HepG2 (cell line): ENCODE data around the gene ABHD12. TPM values are rescaled to one million over a fixed set of nuclear protein-coding genes. Genes with fewer than 3 reads are reported as not detected.
A peak's percentile ranks its signal among the peaks of the same experiment; 100 is the strongest.

Source experiments
- ATAC-seq: fragments of 200-7000 bp; cut with Tn5 transposase; 3 replicates; pipeline ENCODE4 v1.9.1; 2020; ENCODE audit warnings: mild to moderate bottlenecking, moderate library complexity
- BruUV-seq: library from RNA; stranded (reverse); fragments of 400-500 nt; replicated peaks from 2 replicates; lab custom pipeline; 2021; lab: Mats Ljungman, UMichigan
- CTCF ChIA-PET: fragments of 300-600 bp; formaldehyde crosslinking; extraction: SDS; loops from one replicate; lab custom pipeline; 2021; ENCODE audit warnings: low total read pairs, inconsistent platforms, low intra/inter-chr PET ratio; lab: Yijun Ruan, JAX
- POLR2A ChIA-PET: fragments of 350-600 bp; sonication (Branson Sonifier 250); formaldehyde crosslinking; loops from one replicate; lab custom pipeline; 2020; ENCODE audit warnings: antibody characterized with exemption, inconsistent platforms; lab: Yijun Ruan, JAX
- DNase-seq: peaks from one replicate; pipeline ENCODE4 v3.0.0-alpha.2; 2015; ENCODE audit warnings: low spot score
- FAIRE-seq: peaks from 3 replicates; lab custom pipeline; 2011; peaks lifted over from hg19 to GRCh38; lab: Jason Lieb, UNC
- H2AFZ ChIP-seq: one replicate; pipeline ENCODE4 v1.6.1; 2011; ENCODE audit warnings: low read length, inconsistent platforms
- H3K27ac ChIP-seq: fragments of 300-600 bp; 3 replicates; pipeline ENCODE4 v1.8.0; 2011; ENCODE audit warnings: mixed run types, mild to moderate bottlenecking, mixed read lengths, low read length, inconsistent platforms; ENCODE audit not compliant: insufficient read depth; ENCODE audit errors: extremely low read length
- H3K27me3 ChIP-seq, 2 experiments: fragments of 200-600 bp in 1 of 2; 2 replicates in 1 of 2; 3 replicates in 1 of 2; pipeline versions ENCODE4 v1.6.0 to v1.8.0; 2011; ENCODE audit warnings: low read length in 2 of 2, mild to moderate bottlenecking in 2 of 2, moderate library complexity in 2 of 2, inconsistent platforms in 1 of 2; ENCODE audit not compliant: insufficient read depth in 2 of 2, control insufficient read depth in 1 of 2
- H3K36me3 ChIP-seq, 2 experiments: fragments of 200-600 bp in 1 of 2; replicated peaks in 1 of 2; 2 replicates in 1 of 2; 3 replicates in 1 of 2; pipeline versions ENCODE4 v1.5.1 to v1.8.0; 2011; ENCODE audit warnings: low read length in 2 of 2, inconsistent platforms in 1 of 2; ENCODE audit not compliant: insufficient read depth in 2 of 2, control insufficient read depth in 1 of 2
- H3K4me1 ChIP-seq: 2 replicates; pipeline ENCODE4 v1.5.1; 2012; ENCODE audit warnings: low read length, inconsistent platforms; ENCODE audit not compliant: insufficient read depth
- H3K4me2 ChIP-seq: 2 replicates; pipeline ENCODE4 v1.6.0; 2011; ENCODE audit warnings: low read depth, low read length, inconsistent platforms
- H3K4me3 ChIP-seq, 3 experiments: fragments of 200-600 bp in 1 of 3; sonication (generic), shearing (Covaris generic) in 1 of 3; replicated peaks in 1 of 3; 2 replicates each; pipeline ENCODE4 v1.5.1; 2011 to 2016; ENCODE audit warnings: low read length in 3 of 3, inconsistent platforms in 2 of 3, low read depth in 2 of 3, mild to moderate bottlenecking in 2 of 3, control low read depth in 1 of 3, mixed read lengths in 1 of 3; ENCODE audit not compliant: insufficient read depth in 1 of 3
- H3K79me2 ChIP-seq: one replicate; pipeline ENCODE4 v1.6.1; 2011; ENCODE audit warnings: low read length, inconsistent platforms; ENCODE audit not compliant: insufficient read depth
- H3K9ac ChIP-seq: 2 replicates; pipeline ENCODE4 v1.6.0; 2011; ENCODE audit warnings: mild to moderate bottlenecking, low read depth, low read length, inconsistent platforms; ENCODE audit not compliant: insufficient read depth
- H3K9me3 ChIP-seq: 2 replicates; pipeline ENCODE4 v1.5.1; 2012; ENCODE audit warnings: mild to moderate bottlenecking, low read length
- H4K20me1 ChIP-seq: 2 replicates; pipeline ENCODE4 v1.6.0; 2011; ENCODE audit warnings: inconsistent platforms, mild to moderate bottlenecking, low read length, moderate library complexity; ENCODE audit not compliant: insufficient read depth
- BCL6 ChIP-seq: IDR thresholded peaks from 2 replicates; pipeline ENCODE4 v1.6.1; 2016; ENCODE audit warnings: missing genetic modification reagents, missing compliant biosample characterization
- EEA1 ChIP-seq: sonication (generic); formaldehyde crosslinking; IDR thresholded peaks from 2 replicates; pipeline ENCODE4 v1.5.1; 2020; ENCODE audit warnings: mild to moderate bottlenecking, missing genetic modification reagents, borderline replicate concordance
- JUNB ChIP-seq: sonication (generic); formaldehyde crosslinking; IDR thresholded peaks from 2 replicates; pipeline ENCODE4 v1.8.0; 2022; ENCODE audit warnings: missing genetic modification reagents, mild to moderate bottlenecking, borderline replicate concordance
- NFKBIZ ChIP-seq: IDR thresholded peaks from 2 replicates; pipeline ENCODE4 v1.6.1; 2018; ENCODE audit warnings: missing genetic modification reagents, missing compliant biosample characterization
- SIX1 ChIP-seq: sonication (generic); formaldehyde crosslinking; IDR thresholded peaks from 2 replicates; pipeline ENCODE4 v1.4.0; 2020; ENCODE audit warnings: missing genetic modification reagents, borderline replicate concordance
- ZNF703 ChIP-seq: sonication (generic); formaldehyde crosslinking; IDR thresholded peaks from 2 replicates; pipeline ENCODE4 v1.5.1; 2020; ENCODE audit warnings: missing genetic modification reagents, mild to moderate bottlenecking, moderate library complexity, borderline replicate concordance
- ZNF746 ChIP-seq: sonication (generic); formaldehyde crosslinking; IDR thresholded peaks from 2 replicates; pipeline ENCODE4 v1.8.0; 2022; ENCODE audit warnings: mild to moderate bottlenecking, missing genetic modification reagents
- WGBS: methylation state at CpG from one replicate; pipeline ENCODE4 v1.1.6; 2017; ENCODE audit warnings: low lambda C conversion rate; 5-methylcytosine and 5-hydroxymethylcytosine counted together
- in situ Hi-C: cut with HindIII; loops from 2 replicates; pipeline ENCODE4 v1.10.0; 2017; ENCODE audit warnings: low pct_unique_long_range_greater_than_20kb; ENCODE audit not compliant: extremely low pct_ligation_motif_present
- intact Hi-C: fragments of 100-400 bp; cut with micrococcal nuclease; formaldehyde crosslinking; loops from one replicate; pipeline ENCODE4 v1.10.0; 2022; ENCODE audit not compliant: unreplicated experiment
- polyA plus RNA-seq, 8 experiments: library from polyadenylated mRNA; depleted of rRNA in 3 of 8; stranded (reverse) in 7 of 8; unstranded in 1 of 8; fragments of >200 nt; fragmentation: Illumina TruSeq in 4 of 8; extraction: Trizol in 4 of 8; gene quantifications; 2 replicates each; pipeline versions ENCODE4 v1.2.1 to v1.2.3, GENCODE V29; 2011 to 2016; ENCODE audit warnings: low read depth in 4 of 8, missing spikeins in 1 of 8, mixed read lengths in 1 of 8; ENCODE audit not compliant: insufficient read depth in 1 of 8
- total RNA-seq, 5 experiments: library from RNA; depleted of rRNA; stranded (reverse); fragments of >200 nt; fragmentation: Illumina TruSeq; extraction: Trizol; gene quantifications; 2 replicates each; pipeline ENCODE4 v1.2.3, GENCODE V29; 2016; ENCODE audit warnings: low read depth in 1 of 5

ABHD12 gene
- total and polyA plus RNA-seq, 2 of the 13 experiments (the other 11 are each of a cell fraction or from before 2014, with no cell fraction given) = 23.5 to 72.1 TPM

DNA sequence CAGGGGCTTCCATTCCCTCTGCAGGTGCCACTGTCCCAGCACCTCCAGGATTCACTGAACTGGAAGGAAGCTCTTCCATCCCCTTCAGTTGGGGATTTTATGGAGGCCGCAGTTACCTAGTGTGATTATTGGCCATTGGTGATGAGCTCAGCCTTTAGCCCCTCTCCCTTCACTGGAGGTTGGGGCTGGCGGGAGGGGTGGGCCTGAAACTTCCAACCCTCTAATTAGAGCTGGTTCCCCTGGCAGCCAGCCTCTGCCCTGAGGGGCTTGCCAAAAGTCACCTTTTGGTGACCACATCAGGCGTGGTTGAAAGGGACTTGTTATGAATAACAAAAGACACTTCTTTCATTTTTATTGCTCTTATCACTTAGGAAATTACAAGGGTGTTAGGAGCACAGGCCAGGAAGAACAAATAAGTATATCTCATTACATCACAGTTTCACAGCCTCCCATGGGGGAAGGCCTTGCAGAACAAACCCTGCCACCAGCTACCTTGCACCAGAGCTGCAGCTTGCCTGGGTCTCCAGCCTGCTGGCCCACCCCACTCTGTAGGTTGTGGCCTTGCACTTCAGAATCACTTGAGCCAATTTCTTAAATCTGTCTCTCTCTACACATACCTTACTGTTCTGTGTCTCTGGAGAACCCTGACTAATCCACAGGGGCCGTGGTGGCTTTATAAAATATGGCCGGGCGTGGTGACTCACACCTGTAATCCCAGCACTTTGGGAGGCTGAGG is 137.8 kb downstream of the ABHD12 start (continued):
- TF ChIP-seq EEA1 (no peak), ZNF703 (CRISPR knock-in tag) (no peak), BCL6 (no peak), SIX1 (no peak), ZNF746 (CRISPR knock-in tag) (0 out of 2 replicates have a peak, but pooled peaks have one; percentile 31)

DNA sequence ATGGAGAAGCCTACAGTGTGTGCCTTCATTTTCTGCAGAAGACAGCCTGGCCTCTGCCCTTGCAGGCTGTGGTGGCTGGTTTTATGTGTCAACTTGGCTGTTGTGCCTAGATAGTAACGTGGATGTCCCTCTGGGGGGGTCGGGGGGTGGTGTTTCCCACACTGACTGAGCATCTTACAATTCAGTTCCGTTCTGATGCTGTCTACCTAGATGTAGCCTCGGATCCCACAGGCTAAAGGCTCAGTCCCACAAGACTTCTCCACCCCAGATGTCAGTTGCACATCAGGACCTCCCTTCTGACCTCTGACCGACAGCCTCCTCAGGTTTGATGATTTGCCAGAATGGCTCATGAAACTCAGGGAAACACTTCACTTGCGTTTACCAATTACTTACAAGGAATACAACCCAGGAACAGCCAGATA is 138.4 kb downstream of the ABHD12 start:
- Histone ChIP-seq H3K79me2 (peaks cover 51% of the 10 kb centered on the region), H3K9ac (no peak overlapping the region), H3K27ac (no peak overlapping the region), H3K4me2 (no peak overlapping the region), H3K36me3 (peaks cover 2 to 8% of the 10 kb centered on the region in 2 experiments; a peak in 2 of 5 replicates), H4K20me1 (no peaks in the 10 kb centered on the region), H3K9me3 (no peaks in the 10 kb centered on the region), H2AFZ (no peak overlapping the region), H3K4me3 (no peak overlapping the region), H3K27me3 (no peaks in the 10 kb centered on the region; a peak in 1 of 5 replicates), H3K4me1 (peaks cover 42% of the 10 kb centered on the region)
- ChIA-PET CTCF (no interaction called here), POLR2A (interaction anchor here (1.7 kb wide), 1 partner anchor 58 kb away, joined by 3 read pairs; no protein-coding TSS in a partner anchor)
- no TSS peak for BruUV-seq
- TF ChIP-seq NFKBIZ (CRISPR knock-in tag) (no peak), JUNB (0 out of 2 replicates have a peak, but pooled peaks have one; percentile 20)
- FAIRE-seq (no peak), DNase-seq (no peak), ATAC-seq (no peak)
- intact Hi-C loops = no loop called here
- in situ Hi-C loops = no loop called here
- WGBS = 90% methylated on average over 6 of the region's 6 CpGs
